Loucy (cell line): ENCODE measurements around the gene PTPRK.

ENCODE experiments used
- H2AFZ ChIP-seq: fragments of 200-600 bp; sonication (generic); 2 replicates; pipeline ENCODE4 v1.6.0; 2016; ENCODE audit warnings: antibody characterized with exemption, mild to moderate bottlenecking, low read length, moderate library complexity
- H3F3A ChIP-seq: fragments of 200-600 bp; 2 replicates; pipeline ENCODE4 v1.6.0; 2016; ENCODE audit warnings: antibody characterized with exemption, low read depth, mild to moderate bottlenecking
- H3K27me3 ChIP-seq: fragments of 200-600 bp; sonication (generic); 2 replicates; pipeline ENCODE4 v1.6.1; 2014; ENCODE audit warnings: low read length, mild to moderate bottlenecking; ENCODE audit not compliant: insufficient read depth, poor library complexity, severe bottlenecking
- H3K36me3 ChIP-seq: fragments of 200-600 bp; sonication (generic); 2 replicates; pipeline ENCODE4 v1.6.1; 2016; ENCODE audit warnings: low read length; ENCODE audit not compliant: insufficient read depth
- H3K4me1 ChIP-seq: fragments of 200-600 bp; sonication (generic); 2 replicates; pipeline ENCODE4 v1.5.1; 2014; ENCODE audit warnings: low read length, mild to moderate bottlenecking; ENCODE audit not compliant: insufficient read depth, poor library complexity, severe bottlenecking
- H3K4me2 ChIP-seq: fragments of 200-600 bp; sonication (generic); 2 replicates; pipeline ENCODE4 v1.6.0; 2014; ENCODE audit warnings: antibody characterized with exemption, low read length, low read depth, mild to moderate bottlenecking; ENCODE audit not compliant: poor library complexity, severe bottlenecking
- H3K4me3 ChIP-seq: fragments of 200-600 bp; sonication (generic); 2 replicates; pipeline ENCODE4 v1.5.1; 2014; ENCODE audit warnings: low read length, mild to moderate bottlenecking, mixed read lengths; ENCODE audit not compliant: poor library complexity, severe bottlenecking
- H3K79me2 ChIP-seq: fragments of 200-600 bp; sonication (generic); 2 replicates; pipeline ENCODE4 v1.6.1; 2014; ENCODE audit warnings: low read length; ENCODE audit not compliant: insufficient read depth
- H3K9ac ChIP-seq: fragments of 200-600 bp; sonication (generic); 2 replicates; pipeline ENCODE4 v1.6.0; 2014; ENCODE audit warnings: mild to moderate bottlenecking, low read depth, low read length, moderate library complexity; ENCODE audit not compliant: poor library complexity, severe bottlenecking
- H3K9me2 ChIP-seq: fragments of 200-600 bp; sonication (generic); replicated peaks from 2 replicates; pipeline ENCODE4 v1.6.1; 2016; ENCODE audit warnings: low read depth, low read length, mixed read lengths
- H3K9me3 ChIP-seq: fragments of 200-600 bp; sonication (generic); 2 replicates; pipeline ENCODE4 v1.6.1; 2014; ENCODE audit warnings: mild to moderate bottlenecking, antibody characterized with exemption, low read length, low read depth; ENCODE audit not compliant: insufficient read depth
- H4K20me1 ChIP-seq: fragments of 200-600 bp; sonication (generic); 2 replicates; pipeline ENCODE4 v1.6.0; 2014; ENCODE audit warnings: antibody characterized with exemption, low read length, mild to moderate bottlenecking; ENCODE audit not compliant: insufficient read depth, poor library complexity, severe bottlenecking
- EZH2phosphoT487 ChIP-seq: fragments of 200-600 bp; IDR thresholded peaks from 2 replicates; pipeline ENCODE4 v1.6.1; 2018; ENCODE audit warnings: antibody characterized with exemption, mild to moderate bottlenecking, moderate library complexity, borderline replicate concordance
- TF ChIP-seq, protein P1 (sequence below): fragments of 200-600 bp; sonication (generic); conservative IDR thresholded peaks from 2 replicates; pipeline ENCODE4 v1.5.1; 2014; ENCODE audit warnings: mild to moderate bottlenecking, antibody characterized with exemption, low read length

Gene PTPRK

GRCh38 chr6:128395188-128395587, 125.2 kb downstream of the PTPRK start:
- no peaks in the 10 kb centered on the region for H3K9me2 ChIP-seq
- no peak overlapping the region for H2AFZ ChIP-seq
- H3K9me3 ChIP-seq: no peaks in the 10 kb centered on the region
- H3K4me3 ChIP-seq: no peak overlapping the region
- H4K20me1 ChIP-seq: no peaks in the 10 kb centered on the region
- no peaks in the 10 kb centered on the region for H3K4me1 ChIP-seq
- TF ChIP-seq EZH2phosphoT487: no peak
- TF ChIP-seq, protein P1, sequence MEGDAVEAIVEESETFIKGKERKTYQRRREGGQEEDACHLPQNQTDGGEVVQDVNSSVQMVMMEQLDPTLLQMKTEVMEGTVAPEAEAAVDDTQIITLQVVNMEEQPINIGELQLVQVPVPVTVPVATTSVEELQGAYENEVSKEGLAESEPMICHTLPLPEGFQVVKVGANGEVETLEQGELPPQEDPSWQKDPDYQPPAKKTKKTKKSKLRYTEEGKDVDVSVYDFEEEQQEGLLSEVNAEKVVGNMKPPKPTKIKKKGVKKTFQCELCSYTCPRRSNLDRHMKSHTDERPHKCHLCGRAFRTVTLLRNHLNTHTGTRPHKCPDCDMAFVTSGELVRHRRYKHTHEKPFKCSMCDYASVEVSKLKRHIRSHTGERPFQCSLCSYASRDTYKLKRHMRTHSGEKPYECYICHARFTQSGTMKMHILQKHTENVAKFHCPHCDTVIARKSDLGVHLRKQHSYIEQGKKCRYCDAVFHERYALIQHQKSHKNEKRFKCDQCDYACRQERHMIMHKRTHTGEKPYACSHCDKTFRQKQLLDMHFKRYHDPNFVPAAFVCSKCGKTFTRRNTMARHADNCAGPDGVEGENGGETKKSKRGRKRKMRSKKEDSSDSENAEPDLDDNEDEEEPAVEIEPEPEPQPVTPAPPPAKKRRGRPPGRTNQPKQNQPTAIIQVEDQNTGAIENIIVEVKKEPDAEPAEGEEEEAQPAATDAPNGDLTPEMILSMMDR: no peak
- no peaks in the 10 kb centered on the region for H3K36me3 ChIP-seq
- H3K27me3 ChIP-seq: no peaks in the 10 kb centered on the region
- H3K79me2 ChIP-seq: no peaks in the 10 kb centered on the region
- H3K4me2 ChIP-seq: no peak overlapping the region
- H3K9ac ChIP-seq: no peak overlapping the region
- no peaks in the 10 kb centered on the region for H3F3A ChIP-seq

DNA sequence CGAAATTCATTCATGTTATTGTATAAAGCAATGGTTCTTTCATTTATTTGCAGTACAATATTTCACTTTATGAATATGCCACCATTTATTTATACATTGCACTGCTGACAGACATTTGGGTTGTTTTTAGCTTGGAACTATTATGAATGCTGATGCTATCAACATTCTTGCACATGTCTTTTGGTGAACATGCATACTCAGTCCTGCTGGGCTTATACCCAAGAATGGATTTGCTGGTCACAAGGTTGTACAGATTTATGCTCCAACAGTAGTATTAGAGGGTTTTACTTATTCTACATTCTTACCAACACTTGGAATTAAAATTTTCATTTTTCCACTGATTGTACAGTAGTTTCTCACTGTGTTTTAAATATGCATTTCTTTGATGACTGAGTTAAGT, 126.2 kb downstream of the PTPRK start:
- TF ChIP-seq, protein P1: no peak
- TF ChIP-seq EZH2phosphoT487: no peak
- Histone ChIP-seq H4K20me1 (no peaks in the 10 kb centered on the region), H3K4me2 (no peak overlapping the region), H3K9me2 (no peaks in the 10 kb centered on the region), H3F3A (no peaks in the 10 kb centered on the region), H3K9me3 (no peaks in the 10 kb centered on the region), H3K36me3 (no peaks in the 10 kb centered on the region), H3K27me3 (no peaks in the 10 kb centered on the region), H3K4me3 (no peak overlapping the region), H3K79me2 (no peaks in the 10 kb centered on the region), H3K9ac (no peak overlapping the region), H3K4me1 (no peaks in the 10 kb centered on the region), H2AFZ (no peak overlapping the region)

GRCh38 chr6:128389820-128390534, 130.4 kb downstream of the PTPRK start:
- H3K9me3 ChIP-seq: no peaks in the 10 kb centered on the region
- H3K79me2 ChIP-seq: no peaks in the 10 kb centered on the region
- no peaks in the 10 kb centered on the region for H3K27me3 ChIP-seq
- H2AFZ ChIP-seq: no peak overlapping the region
- H3K9ac ChIP-seq: no peak overlapping the region
- no peaks in the 10 kb centered on the region for H3K4me1 ChIP-seq
- H4K20me1 ChIP-seq: no peaks in the 10 kb centered on the region
- no peaks in the 10 kb centered on the region for H3F3A ChIP-seq
- H3K4me3 ChIP-seq: no peak overlapping the region
- H3K36me3 ChIP-seq: no peaks in the 10 kb centered on the region
- no peak for TF ChIP-seq EZH2phosphoT487
- TF ChIP-seq, protein P1: no peak
- H3K9me2 ChIP-seq: no peaks in the 10 kb centered on the region
- no peak overlapping the region for H3K4me2 ChIP-seq
